MM.1S (cell line): ENCODE data around the gene MAP2K2.

Experiments
- EZH2phosphoT487 ChIP-seq: fragments of 300-600 bp; sonication (generic); IDR thresholded peaks from 2 replicates; pipeline ENCODE4 v1.6.1; 2018; ENCODE audit warnings: antibody characterized with exemption, low read length
- TF ChIP-seq, protein P1 (sequence below): fragments of 300-600 bp; sonication (generic); IDR thresholded peaks from 2 replicates; pipeline ENCODE4 v1.5.1; 2016; ENCODE audit warnings: antibody characterized with exemption, low read length, mixed read lengths

DNA sequence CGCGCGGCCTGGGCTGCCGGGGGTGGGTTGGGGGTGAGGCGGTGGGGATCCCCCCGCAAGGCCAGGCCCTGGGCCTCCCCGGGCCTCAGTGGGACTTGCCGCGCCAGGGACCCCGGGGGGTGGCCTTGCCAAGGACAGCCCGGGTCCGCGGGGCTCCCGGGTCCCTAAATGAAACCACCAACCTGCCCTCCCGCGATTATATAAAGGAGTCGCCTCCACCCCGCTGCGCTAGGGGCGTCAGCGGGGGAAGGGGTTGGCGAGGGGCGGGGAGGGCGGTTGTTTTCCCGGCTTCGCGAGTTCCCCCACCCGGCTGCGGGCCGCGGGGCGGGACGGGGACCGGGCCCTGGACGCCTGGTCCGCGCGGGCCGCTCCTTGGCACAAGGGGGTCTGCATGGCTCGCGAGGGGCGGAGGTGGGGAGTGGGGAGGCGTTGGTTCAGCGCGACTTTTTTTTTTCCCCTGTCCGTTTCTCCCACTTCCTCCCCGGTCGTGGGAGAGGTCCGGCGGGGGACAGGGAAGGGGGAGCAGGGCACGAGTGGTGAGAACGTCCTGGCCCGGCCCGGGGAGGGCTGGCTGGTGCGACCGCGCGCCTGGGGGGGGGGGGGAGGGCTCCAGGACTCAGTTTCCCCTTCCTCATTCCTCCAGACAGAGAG lies 56.4 kb downstream of the MAP2K2 start:
- TF ChIP-seq, protein P1, sequence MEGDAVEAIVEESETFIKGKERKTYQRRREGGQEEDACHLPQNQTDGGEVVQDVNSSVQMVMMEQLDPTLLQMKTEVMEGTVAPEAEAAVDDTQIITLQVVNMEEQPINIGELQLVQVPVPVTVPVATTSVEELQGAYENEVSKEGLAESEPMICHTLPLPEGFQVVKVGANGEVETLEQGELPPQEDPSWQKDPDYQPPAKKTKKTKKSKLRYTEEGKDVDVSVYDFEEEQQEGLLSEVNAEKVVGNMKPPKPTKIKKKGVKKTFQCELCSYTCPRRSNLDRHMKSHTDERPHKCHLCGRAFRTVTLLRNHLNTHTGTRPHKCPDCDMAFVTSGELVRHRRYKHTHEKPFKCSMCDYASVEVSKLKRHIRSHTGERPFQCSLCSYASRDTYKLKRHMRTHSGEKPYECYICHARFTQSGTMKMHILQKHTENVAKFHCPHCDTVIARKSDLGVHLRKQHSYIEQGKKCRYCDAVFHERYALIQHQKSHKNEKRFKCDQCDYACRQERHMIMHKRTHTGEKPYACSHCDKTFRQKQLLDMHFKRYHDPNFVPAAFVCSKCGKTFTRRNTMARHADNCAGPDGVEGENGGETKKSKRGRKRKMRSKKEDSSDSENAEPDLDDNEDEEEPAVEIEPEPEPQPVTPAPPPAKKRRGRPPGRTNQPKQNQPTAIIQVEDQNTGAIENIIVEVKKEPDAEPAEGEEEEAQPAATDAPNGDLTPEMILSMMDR: no peak
- no peak for TF ChIP-seq EZH2phosphoT487
